Measurements from ENCODE around the gene IL23A.
"Not testable (repeated sequence)": the region's sequence is repeated elsewhere in the genome, so short reads cannot be mapped to it uniquely, and the experiment has no call there.

IL23A gene, protein sequence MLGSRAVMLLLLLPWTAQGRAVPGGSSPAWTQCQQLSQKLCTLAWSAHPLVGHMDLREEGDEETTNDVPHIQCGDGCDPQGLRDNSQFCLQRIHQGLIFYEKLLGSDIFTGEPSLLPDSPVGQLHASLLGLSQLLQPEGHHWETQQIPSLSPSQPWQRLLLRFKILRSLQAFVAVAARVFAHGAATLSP

DNA sequence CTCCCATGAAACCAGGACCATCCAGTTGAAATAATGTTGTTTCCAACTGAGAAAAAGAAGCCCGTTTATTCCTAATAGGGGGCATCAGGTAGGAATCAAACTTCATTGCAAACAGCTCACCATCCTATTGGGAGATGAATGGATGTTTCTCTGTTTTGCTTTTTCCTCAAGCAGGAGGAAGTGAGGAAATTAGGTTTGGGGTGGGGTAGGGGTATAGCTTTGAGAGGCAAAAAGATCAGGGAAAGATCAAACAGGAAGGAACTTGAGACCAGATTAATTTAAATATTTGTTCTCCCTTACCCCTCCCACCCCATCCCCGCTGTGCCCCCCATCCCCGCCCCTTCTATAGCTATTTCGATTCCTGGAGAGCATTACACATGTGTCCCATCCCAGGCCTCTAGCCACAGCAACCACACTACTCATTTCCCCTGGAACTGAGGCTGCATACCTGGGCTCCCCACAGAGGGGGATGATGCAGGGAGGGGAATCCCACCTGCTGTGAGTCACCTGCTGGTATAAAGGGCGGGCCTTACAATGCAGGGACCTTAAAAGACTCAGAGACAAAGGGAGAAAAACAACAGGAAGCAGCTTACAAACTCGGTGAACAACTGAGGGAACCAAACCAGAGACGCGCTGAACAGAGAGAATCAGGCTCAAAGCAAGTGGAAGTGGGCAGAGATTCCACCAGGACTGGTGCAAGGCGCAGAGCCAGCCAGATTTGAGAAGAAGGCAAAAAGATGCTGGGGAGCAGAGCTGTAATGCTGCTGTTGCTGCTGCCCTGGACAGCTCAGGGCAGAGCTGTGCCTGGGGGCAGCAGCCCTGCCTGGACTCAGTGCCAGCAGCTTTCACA is at the start of gene IL23A:
Gene IL23A, plus strand, starts transcription at position 577 of the 850 bp plus-strand sequence. Its CDS starts 161 bp downstream, at position 738.
- peak; percentile 31 for DNase-seq

DNA sequence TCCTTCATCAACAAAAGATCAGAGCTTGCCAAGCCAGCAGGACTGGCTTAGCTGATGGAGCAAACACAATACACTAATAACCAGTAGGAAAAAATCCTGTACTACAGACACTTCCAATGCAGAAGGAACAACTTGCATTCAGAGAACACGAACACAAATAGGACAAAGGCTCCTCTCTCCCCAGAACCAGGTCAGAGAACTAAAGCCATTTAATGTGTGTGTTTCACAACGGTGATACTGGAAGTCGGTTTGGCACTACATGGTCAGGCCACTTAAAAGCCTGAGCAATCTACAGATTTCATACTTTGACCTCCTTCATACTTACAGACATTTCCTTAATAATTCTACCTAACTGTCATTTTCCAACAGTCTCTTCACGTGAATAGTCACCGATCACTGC is 44.9 kb upstream of the IL23A start:
- DNase-seq = no peak

DNA sequence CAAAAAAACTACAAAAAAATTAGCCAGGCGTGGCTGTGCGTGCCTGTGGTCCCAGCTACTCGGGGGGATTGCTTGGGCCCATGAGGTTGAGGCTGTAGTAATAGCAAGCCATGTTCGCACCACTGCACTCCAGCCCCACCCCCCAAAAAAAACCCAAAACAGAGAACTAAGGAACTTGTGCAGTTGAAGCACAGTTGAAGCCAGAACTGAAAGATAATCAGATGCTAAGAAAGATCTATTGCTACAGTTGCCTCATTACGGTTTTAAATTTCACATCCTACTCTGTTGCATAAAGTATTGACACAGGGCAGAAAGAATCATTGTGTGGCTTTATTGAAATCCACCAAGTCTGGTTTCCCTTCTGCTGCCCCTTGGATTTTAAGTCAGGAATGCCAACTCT is 42.4 kb upstream of the IL23A start:
- no peak for DNase-seq

DNA sequence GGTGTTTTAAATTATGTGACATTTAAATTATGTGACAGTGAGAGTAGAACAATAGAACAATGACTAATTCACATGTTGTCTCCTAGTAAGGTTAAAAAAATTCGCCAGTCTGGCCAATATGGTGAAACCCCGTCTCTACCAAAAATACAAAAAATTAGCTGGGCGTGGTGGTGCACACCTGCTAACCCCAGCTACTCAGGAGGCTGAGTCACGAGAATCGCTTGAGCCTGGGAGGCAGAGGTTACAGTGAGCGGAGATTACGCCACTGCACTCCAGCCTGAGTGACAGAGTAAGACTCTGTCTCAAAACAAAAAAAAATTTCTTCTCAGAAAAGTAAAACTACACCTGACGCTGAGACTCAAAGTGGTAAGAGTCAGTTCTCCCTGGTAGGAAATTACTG is 41.3 kb upstream of the IL23A start:
- DNase-seq = no peak

DNA sequence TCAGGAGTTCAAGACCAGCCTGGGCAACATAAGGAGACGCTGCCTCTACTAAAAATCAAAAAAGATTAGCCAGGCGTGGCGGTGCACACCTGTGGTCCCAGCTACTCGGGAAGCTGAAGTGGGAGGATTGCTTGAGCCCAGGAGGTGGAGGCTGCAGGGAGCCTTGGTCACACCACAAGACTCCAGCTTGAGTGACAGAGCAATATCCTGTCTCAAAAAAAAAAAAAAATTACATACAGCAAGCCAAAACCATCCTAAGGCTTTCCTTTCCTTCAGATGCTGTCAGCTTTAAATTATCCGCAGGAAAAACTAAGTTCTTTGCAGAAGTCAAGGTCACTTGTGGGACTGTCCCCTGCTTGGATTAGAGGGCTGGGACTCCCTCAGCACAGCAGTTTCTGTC is 39.9 kb upstream of the IL23A start:
- no peak for DNase-seq

DNA sequence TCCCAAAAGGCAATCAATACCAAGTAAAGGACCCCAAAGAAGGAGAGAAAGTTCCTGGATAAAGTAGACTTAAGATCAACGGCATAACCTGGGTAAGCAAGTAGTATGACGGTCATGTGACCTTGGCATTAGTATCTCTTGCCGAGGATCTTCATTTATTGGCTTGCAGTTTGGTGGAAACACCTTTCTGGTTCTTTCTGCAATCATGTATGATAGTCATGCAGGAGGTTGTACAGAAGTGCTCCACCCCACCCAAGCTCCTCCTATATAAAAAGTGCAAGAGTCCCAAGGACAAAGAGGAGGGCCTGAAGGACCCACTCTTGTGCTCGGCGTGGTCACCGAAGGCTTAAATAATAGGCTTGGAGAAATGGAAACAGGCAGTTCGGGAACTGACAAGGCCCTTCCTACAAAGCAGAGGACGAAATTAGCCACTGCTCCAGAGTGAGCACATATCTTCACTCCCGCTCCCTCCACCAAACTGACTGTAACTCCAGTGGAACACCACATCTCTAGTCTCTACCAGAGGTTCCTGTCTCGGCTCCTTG is 39.3 kb upstream of the IL23A start:
- DNase-seq = no peak

DNA sequence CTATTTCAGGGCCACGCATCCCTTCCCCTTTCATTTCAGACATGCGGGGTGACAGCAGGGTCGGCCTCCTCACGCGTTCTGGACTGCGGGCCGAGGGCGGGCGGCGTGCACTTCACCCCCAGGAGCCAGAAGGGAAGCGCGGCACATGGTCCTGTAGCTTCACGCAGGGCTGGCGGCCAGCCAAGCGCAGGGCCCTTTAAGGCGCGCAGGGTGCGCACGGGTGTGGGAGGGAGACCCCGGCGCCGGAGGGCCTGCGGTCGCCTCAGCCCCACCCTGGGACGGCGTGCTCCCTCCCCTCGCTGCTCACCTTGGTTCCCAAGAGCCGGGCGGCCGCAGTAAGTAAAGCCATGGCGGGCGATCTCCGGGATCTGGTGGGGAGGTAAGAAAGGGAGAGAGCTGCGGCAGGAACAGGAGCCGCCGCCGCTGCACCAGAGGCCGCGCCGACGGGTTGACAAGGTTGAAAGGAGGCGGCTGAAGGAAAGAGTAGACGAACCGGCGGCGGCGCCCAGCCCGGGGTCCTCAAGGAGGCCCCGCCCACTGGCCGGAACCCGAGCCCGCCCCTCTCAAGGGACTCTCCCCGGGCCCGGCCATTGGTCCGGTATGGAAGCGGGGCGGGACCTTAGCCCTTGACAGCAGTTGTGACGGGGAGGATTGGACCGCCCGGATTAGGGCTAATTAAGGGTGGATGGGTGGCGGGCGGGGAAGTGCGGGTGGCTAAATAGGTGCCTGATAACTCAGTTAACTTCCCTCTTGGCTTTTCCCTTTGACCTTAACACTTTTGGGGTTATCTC is 38.6 kb upstream of the IL23A start, which contains the start of gene CS:
Gene CS, minus strand, starts transcription at position 478 of the 791 bp plus-strand sequence. Its CDS starts 129 bp downstream, at position 349.
- peak; percentile 99 for DNase-seq

DNA sequence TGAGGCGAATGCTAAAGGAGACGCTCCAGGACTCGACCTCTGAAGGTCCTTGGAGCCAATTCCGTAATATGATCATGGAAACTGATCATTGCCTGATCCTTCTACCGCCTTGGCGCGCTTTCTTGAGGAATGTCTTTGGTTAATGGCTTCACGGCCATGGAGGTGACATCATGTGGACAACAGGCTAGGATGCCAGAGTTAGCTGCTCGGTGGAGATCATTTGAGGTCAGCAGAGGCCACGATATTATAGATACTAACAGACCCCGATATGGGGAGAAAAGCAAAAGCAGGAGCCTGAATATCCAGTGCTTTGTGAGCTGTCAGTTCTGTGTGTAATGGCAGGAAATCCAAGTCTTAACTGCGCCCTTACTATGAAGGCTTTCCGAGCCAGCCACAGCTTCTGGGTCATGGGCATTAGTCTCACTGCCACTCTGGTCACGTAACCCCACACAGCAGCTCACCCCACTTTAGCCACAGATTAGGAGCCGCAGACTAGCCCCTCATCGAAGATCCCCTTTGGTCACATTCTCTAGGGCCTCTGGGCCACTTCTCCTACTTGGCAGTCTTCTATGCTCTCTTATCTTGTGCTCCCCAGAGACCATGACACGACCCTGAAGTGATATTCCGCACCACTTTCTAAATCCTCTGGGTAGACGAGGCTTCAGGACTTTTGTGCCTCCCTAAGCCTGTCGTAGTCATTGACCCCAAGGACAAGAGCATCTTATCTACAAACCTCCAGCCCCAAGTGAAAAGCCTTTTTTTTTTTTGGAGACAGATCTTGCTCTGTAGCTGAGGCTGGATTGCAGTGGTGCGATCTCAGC is 37.8 kb upstream of the IL23A start:
- DNase-seq = no peak

DNA sequence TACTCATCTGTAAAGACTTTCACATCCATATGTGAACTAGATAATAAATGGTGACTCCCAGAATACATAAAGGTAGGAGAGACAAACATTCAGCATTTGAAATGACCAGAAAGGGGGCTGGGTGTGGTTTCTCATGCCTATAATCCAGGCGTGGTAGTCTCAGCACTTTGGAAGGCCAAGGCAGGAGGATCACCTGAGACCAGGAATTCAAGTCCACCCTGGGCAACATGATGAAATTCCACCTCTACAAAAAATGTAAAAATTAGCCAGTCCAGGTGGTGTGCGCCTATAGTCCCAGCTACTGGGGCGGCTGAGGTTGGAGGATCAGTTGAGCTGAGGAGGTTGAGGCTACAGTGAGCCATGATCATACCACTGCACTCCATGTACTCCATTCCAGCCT is 34.4 kb upstream of the IL23A start:
- DNase-seq = no peak

DNA sequence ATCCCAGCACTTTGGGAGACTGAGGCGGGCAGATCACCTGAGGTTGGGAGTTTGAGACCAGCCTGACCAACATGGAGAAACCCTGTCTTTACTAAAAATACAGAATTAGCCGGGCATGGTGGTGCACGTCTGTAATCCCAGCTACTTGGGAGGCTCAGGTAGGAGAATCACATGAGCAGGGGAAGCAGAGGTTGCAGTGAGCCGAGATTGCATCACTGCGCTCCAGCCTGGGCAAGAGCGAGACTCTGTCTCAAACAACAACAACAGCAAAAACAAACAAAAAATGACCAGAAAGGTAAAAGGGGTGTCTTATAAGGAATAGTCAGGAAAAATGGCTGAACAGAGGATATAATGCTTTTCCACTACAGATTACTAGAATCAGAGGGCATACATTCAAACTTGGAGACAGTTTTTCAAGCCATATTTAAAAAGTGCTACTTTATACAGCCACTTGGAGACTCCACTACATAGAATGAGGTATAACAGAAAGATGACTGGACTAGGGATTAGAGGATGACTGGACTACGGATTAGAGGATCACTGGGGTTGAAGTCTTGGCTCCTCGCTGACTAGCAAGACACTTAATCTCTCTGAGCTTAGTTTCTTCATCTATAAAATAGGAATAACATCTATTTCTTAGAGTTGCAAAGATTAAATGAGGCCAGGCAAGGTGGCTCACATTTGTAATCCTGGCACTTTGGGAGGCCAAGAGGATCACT is 33.7 kb upstream of the IL23A start:
- no peak for DNase-seq

DNA sequence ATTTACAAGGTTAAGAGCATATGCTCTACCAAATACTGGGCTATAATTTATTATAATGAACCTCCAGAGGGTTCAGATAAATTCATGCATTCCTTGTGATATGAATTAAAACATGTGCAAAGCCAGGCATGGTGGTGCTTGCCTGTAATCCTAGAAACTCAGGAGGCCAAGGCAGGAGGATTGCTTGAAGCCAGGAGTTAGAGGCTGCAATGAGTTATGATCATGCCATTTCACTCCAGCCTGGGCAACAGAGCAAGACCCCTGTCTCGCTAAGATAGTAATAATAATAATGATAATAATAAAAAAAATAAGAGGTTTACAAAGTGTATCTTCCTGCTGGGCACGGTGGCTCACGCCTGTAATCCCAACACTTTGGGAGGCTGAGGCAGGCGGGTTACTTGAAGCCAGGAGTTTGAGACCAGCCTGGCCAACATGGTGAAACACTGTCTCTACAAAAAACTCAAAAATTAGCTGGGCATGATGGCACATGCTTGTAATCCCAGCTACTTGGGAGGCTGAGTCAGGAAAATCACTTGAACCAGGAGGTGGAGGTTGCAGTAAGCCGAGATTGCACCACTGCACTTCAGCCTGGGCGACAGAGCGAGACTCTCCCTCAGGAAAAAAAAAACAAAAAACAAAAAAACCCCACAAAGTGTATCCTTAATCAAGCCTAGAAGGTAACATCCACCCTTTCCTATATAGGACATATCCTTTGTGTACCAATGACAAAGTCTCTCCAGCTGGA is 31.3 kb upstream of the IL23A start:
- DNase-seq = no peak

DNA sequence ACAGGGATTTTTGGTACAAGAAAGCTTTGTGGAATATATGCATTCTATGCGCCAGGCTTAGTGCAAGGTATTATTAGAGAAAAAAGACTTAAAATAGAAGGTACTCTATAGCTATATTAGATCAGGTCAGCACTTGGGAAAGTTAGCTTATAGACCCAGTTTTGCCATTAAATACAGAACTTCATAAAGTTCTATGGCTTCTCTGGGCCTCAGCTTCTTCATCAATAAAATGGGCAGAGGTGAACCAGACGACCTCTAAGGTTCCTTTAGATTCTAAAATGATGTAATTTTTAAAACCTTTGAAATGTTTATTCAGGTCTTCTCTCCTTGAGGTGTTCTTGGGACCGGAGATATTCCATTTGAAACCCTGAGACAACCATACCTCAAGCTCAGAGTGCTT is 30.0 kb upstream of the IL23A start:
- DNase-seq = no peak

DNA sequence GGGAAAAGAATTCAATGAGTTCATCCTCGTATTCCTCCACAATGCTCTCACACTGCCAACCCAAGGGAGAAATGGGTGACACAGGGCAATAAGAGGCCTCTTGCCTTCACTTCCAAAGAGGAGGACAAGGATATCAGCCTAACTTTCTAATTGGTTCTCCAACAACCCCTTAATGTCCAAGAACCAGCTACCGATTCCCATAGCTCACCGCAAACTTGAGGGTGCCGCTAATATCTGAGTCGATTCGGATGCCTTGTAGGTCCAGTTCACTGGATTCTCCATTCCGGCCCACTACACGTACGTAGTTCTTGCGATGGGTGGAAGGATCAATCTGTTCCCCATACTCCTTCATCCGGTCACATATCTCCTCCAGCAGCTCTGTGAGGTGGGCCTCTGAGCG is 27.7 kb upstream of the IL23A start:
- DNase-seq = no peak

DNA sequence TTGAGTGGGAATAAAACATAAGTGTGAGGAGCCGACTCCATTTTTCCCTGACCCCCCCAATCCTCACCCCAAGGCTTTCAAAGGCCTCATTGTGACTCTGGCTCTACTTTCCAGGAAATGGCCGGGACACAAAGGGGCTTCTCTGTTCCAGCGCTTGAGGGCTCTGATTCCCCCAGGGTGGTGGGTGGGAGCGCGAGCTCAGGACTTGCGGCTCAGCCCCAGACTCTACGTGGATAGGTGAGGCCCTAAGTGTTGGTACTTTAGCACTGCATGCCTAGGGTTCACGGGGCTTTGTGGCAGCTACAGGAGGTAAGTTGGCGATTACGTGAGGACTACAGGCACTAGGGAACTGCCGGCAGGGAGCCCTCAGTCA is 23.4 kb upstream of the IL23A start:
- no peak for DNase-seq

DNA sequence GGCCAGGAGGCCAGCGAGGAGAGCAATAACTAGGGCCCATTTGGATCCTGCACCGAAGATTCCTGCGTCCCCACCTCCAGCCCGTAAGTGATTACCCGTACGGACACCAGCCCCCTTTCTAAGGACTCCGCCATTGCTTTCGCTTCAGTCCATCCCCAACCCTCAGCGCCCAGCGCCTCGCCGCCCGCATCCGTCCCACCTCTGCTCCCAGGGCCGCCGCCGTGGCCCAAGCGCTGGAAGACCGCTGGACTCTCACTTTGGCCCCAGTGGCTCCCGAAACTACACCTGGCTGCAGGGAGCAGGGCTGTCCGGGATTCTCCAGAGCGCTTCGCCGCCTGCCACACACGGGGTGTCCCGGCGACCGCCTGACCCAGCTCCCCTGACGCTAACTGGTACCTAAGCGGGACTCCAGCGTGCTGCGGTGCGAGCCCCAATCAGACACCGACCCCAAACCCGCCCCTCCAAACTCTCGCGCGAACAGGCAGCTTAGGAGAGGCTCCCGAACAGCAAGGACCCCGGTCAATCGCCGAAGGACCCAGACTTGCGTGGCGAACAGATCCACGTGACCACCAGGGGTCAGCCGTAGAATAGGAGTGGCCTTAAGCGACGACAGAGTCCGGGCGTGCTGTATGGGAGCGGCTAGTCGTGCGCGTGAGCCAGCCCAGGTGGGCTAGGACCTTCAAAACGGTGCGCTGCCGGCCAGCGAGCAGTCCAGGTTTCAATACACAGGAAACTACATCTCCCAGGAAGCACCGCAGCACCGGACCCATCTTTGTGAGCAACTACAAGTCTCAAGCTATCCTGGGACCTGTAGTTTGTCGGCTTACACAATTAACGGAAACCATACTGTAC is 22.8 kb upstream of the IL23A start, which contains the start of gene CNPY2:
Gene CNPY2, minus strand, starts transcription at position 367 of the 852 bp plus-strand sequence. CDS start 771 bp downstream, outside the sequence.
- peak; percentile 98 for DNase-seq

DNA sequence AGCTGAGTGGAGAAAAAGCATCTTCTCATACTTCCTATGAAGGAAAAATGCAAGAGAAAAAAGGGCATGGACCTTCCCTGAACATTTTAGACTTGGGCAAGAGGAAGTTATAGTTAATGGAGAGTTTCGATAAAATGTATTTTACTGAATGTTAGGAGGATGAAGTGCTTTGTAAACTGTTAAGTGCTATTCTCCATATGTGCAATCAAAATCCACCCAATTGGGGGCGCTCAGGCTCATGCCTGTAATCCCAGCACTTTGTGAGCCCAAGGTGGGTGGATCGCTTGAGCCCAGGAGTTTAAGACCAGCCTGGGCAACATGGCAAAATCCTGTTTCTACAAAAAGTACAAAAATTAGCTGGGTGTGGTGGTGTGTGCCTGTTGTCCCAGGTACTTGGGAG is 21.0 kb upstream of the IL23A start:
- DNase-seq = no peak

DNA sequence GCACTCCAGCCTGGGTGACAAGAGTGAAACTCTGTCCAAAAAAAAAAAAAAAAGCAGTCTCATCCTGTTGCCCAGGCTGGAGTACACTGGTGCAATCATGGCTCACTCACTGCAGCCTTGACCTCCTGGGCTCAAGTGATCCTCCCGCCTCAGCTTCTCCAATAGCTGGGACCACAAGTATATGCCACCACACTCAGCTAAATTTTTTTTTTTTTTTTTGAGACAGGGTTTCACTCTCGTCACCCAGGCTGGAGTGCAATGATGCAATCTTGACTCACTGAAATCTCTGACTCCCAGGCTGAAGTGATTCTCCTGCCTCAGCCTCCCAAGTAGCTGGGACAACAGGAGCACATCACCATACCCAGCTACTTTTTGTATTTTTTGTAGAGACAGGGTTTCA is 17.7 kb upstream of the IL23A start:
- DNase-seq = peak; percentile 44

DNA sequence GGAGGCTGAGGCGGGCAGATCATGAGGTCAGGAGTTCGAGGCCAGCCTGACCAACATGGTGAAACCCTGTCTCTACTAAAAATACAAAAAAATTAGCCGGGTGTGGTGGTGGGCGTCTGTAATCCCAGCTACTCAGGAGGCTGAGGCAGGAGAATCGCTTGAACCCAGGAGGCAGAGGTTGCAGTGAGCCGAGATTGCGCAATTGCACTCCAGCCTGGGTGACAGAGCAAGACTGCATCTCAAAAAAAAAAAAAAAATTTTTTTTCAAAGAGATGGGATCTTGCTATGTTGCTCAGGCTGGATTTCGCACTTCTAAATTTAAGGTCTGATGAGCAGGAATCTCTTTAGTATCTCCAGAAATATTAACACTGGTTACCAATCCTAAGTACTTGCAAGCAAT is 17.1 kb upstream of the IL23A start:
- not testable (repeated sequence) for DNase-seq

DNA sequence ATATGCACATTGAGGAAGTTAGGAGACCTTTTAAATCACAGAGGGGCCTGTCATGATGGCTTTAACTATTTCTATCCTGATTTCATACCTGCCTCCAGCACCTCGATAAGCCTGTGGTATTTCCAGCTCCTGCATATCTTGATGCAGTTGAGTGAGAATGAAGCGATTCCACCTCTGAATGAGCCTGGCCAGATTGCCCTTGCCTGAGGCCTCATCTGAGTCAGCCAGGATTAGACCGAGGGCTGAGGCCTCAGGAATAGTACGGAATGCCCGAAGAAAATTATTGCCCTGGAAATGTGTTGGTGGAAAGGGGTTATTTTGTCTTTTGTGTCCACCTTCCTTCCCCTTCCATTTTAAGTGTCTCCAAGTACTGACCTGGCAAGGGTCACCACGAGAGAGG is 14.5 kb upstream of the IL23A start:
- no peak for DNase-seq

DNA sequence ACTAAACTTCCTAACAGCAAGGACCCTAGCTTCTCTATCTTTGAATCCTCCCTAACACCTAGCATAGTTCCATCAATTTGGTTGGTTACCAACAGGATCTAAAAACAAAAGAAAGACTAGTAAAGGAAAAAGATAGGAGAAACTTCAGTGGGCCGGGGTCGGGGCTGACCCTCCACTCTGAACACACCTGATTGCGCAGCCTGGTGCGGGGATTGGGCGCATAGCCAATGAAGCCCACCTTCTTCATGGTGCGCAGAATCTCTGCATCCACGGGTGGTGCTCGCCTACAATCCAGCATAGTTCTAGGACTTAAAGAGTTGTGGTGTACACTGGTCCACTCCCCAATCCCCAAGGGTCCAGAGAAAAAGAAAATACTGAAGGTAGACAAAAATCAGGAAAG is 12.6 kb upstream of the IL23A start:
- no peak for DNase-seq

Data from EL (cell line).